ENCODE measurements around the gene COLEC12. TPM values are rescaled to one million over a fixed set of nuclear protein-coding genes. Genes with fewer than 3 reads are reported as not detected.
"Not testable (repeated sequence)": the region's sequence is repeated elsewhere in the genome, so short reads cannot be mapped to it uniquely, and the experiment has no call there.

Gene COLEC12
- total RNA-seq, 1 donor from 2014 or later, result 9.1 TPM

DNA sequence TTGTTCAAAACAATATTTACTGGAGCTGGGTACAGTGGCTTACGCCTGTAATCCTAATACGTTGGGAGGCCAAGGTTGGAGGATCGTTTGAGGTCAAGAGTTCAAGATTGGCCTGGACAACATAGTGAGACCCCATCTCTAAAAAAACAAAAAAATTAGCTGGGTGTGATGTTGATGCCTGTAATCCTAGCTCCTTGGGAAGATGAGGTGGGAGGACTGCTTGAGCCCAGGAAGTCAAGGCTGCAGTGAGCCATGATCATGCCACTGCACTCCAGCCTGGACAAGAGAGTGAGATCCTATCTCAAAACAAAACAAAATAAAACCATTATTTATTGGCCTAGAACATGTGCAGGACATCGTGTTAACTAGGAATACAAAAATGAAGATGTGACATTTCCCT, 77.5 kb downstream of the COLEC12 start:
- ATAC-seq (ENCODE audit: poor library complexity) (no peak), DNase-seq (no peak)
- intact Hi-C loops (cut with DNase I), result no loop called here

DNA sequence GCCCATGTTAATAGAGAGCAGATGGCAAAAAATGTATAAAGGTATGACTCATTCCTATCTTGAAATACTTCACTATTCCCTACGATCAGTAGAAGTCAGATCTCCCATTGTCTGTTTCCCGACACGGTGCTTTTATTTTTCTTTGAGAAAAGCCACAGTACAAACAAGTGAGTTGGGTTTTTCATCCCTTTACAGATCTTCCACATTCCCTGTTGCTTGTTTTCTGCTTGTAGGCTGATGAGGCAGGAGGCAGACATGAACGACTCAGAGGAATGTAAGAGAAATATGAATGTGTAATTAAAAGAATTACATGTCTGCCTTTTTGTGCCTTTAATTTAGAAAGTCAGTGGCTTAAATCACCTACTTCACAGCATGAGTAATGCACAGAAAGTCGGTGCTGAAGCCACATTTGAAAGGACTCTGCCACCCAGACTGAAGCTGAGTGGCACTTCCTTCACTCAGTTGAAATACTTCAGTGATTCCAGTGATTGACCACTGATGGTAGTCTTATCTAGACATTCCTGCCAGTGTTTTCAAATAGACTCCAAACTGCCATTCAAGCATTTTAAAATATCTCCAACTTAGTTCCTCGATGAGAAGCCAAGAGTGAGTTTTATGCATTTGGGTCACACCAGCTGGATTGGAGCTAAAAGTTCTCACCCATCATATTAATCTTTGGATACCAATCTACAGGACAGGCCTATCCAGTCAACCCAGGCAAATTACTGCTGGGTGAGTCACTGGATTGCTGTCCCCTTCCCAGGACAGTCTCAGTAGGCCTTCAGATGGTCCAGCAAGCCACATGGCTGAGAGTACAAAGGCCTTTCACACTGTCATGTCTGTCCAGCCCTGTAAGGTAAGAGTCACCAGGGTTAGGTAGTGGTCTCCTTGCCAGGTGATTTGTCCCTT, 79.0 kb downstream of the COLEC12 start:
- ATAC-seq (ENCODE audit: poor library complexity), result no peak
- intact Hi-C loops (cut with DNase I), result no loop called here

DNA sequence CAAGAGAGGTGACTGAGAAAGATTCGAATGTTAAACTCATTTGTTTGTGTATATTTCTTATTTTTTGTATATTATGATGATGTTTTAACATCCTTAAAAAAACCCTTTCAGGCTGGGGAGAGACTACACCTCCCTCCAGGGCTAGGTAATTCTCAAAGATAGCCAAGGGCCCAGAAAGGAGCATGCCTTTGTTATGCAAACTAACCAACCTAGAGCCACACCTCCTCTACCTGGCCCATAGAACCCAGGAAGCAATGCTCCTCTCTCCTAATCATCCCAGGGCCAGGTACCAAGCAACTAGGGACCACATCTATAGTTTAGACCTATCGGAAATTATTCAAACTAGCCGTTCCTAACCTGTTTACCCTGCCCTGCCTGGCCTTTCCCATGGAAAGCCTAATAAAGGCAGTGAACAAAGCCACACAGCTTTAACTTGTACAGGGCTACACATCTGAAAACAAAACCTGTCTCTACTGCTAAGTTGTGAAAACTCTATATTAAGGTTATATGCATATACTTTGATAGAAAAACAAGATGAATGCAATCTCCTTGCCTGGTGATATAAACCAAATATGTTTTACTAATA, 79.7 kb downstream of the COLEC12 start:
- no peak for ATAC-seq (ENCODE audit: poor library complexity)
- intact Hi-C loops (cut with DNase I), result no loop called here
- no peak for DNase-seq

More for the DNA sequence above, 79.0 kb downstream of the COLEC12 start:
- no peak for DNase-seq

DNA sequence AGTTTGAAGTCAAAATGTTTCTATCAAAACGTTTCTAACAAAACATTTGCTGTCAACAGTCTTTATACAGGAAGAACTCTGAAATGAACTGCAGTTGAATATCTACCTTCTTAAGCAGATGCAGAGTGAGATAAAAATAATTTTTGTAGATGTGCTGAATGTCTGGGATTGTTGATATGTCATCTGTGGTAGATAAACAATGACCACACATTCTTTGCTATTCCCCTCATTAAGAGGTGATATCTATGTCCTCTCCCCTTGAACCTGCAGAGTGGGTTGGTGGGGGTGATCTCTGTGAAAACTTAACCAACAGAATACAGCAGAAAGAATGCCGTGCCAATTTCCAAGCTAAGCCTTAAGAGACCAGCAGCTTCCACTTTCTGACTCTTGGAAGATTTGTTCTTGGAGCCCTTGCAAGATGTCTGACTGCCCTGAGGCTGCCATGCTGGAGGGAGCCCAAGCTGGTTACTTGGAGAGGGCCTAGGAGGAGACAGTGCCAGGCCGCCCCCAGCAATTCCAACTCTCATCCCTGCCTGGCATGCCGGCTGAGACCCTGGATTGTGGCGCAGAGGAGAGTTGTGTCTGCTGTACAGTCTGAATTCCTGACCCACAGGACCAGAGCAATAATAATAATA, 80.8 kb downstream of the COLEC12 start:
- DNase-seq, result no peak
- intact Hi-C loops (cut with DNase I), result no loop called here
- no peak for ATAC-seq (ENCODE audit: poor library complexity)

DNA sequence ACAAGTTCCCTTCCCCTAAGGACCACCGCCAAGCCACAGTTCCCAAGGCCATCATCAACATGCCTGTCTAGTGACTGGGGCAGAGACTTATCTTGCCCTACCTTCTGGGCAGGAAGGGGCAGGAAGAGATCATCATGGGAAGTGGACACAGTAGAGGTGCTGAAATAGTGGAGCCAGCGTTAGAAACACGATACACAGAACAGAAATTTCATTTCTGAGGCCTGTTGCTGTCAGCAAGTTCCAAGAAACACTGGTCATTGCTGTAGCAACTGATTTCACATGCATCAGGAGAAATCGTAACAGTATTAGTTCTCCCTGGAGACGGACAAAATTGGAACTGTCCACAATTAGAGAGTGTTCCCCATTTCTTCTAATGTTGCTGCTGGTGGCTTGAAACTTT, 83.0 kb downstream of the COLEC12 start:
- intact Hi-C loops (cut with DNase I), result no loop called here
- peak; percentile 89 for ATAC-seq (ENCODE audit: poor library complexity)
- DNase-seq, result no peak

DNA sequence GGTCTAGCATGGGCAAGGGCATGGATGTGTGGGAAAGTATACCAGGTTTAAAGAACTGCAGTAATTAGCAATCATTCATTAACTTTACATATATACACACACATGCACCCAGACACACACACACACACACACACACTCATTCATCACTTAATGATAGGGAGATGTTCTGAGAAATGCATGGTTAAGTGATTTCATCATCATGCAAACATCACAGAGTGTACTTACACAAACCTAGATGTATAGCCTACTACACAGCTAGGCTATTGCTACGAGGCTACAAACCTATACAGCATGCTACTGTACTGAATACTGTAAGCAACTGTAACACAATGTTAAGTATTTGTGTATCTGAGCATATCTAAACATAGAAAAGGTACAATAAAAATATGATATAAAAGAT, 83.6 kb downstream of the COLEC12 start:
- intact Hi-C loops (cut with DNase I), result no loop called here
- ATAC-seq (ENCODE audit: poor library complexity) (no peak), DNase-seq (no peak)

DNA sequence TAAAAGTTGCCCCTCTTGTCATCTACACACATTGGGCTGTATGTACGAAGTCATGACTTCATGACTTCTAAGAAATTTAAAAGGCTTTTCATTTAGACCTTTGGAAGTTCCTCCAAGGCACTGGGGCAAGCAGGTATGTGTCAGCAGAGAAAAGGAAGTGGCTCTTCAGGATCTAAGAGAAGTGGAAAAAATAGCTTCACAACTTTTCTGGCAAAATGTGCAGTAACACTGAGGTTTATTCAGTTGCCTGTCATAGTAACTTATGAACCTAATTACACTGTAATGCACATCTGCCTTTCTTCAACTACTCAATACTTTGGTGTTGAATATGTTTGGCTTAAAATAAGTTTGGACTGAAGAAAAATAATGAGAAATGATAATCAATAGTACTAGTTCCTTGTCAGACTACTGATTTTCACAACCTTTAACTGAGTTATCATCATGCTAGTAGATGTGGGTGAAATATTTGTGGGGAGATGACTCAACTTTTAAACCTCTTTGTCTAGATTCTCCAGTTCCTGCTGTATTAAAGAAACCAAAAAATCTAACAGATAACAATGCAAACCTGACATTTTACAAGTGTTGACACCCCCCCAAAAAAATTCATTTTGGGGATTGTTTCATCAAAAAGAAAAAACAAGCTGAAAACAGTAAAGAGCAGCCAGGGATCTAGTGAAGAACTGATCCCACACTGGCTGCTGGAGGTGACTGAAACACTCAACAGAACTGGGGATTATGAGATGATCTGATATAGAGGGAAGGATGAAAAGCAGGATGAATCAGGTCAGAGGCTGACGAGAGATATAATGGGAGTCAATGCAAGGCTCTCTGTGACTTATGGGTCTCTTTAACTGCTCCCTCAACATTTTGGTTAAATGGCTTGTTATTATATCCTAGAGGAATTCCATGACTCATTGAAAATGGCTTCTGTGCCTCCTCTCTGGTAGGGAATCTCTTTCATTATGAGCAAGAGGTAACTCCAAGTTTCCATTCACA, 84.6 kb downstream of the COLEC12 start:
- DNase-seq (no peak), ATAC-seq (ENCODE audit: poor library complexity) (no peak)
- intact Hi-C loops (cut with DNase I), result no loop called here

DNA sequence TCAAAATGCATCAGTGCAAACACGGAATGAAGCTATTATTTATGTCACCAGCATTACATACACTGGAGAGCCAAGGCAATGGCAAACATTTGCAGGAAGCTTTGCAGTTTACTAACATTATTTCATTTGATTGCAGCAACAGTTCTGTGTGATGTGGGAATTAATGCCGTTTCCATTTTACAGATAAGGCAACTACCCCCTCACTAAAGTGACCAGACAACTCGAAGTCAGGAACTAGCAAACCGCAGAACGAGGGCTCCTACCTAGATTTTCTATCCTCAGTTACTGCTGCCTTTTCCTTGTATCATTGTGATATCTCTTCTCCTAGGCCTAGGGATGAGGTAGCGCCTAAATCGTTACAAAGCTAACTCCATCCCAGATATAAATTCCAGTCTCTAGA, 85.5 kb downstream of the COLEC12 start:
- ATAC-seq (ENCODE audit: poor library complexity) (no peak), DNase-seq (no peak)
- intact Hi-C loops (cut with DNase I), result no loop called here

DNA sequence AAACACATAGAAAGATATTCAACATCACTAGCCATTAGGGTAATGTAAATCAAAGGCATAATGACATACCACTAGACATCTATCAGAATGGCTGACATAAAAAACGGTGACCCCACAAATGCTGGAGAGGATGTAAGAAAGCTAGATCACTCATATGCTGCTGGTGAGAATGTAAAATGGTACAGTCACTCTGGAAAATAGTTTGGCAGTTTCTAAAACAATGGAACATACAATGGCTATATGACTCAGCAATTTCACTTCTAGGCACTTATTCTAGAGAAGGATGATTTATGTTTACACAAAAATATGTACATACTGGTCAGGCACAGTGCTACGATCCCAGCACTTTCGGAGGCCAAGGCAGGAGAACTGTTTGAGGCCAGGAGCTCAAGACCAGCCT, 87.3 kb downstream of the COLEC12 start:
- DNase-seq (no peak), ATAC-seq (ENCODE audit: poor library complexity) (no peak)
- intact Hi-C loops (cut with DNase I), result no loop called here

DNA sequence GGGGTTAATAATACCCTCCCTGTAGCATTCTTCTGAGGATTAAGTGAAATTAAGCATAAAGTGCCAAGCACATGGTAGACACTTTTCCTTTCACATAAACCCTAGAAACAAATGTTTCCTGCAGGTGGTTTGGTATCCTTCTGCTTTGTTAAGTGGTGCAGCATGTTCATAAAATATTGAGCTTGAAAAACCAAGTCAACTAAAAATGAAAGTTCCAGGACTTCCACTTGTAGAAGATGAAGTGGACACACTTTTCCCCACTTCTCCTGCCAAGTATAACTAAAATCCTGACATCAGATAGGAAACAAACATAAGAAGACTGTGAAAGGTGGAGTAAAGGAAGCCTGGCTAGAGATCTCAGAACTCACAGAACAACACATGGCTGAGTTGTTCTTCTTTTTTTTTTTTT, 90.5 kb downstream of the COLEC12 start:
- intact Hi-C loops (cut with DNase I), result no loop called here
- DNase-seq (no peak), ATAC-seq (ENCODE audit: poor library complexity) (no peak)

DNA sequence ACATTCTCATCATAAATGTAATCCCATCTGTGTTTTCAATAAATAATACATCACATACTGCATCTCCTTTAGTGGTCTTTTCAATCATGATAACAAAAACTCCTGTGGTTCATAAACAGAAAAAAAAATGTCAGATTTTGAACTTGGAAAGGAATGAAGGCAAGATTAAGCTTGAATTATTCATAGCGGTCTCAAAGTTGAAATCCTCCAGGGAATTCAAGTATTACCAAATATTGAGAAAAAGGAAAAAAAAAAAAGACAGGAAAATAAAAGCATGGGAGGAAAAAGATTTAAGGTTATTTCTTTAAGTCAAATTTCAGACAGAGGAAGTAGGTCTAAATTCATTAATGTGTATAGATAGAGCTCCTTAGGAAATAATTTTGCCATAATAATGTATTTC, 92.1 kb downstream of the COLEC12 start:
- ATAC-seq (ENCODE audit: poor library complexity) (no peak), DNase-seq (no peak)
- intact Hi-C loops (cut with DNase I), result no loop called here

DNA sequence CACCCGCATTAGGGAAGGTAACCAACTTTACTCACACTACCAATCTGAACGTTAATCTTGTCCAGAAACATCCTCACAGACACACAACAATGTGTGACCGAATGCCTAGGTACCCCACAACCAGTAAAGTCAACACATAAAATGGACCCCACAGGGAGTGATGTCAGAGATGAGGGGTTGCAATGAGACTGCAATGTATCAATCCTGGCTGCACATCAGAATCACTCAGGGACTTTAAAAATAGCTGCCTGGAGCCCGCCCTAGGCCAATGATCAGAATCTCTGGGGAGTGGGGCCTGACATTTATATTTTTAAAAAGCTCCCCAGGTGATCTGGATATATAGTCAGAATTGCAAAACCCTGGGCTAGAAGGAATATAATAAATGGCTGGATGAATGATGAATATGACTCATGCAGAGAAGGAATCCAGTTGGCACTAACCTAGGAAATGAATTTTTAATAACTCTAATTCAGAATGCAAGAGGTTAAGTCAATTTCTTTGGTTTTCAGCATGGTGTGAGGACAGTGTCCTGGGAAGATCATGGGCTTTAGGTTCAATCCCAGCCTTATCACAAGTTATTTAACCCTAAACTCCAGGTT, 92.8 kb downstream of the COLEC12 start:
- intact Hi-C loops (cut with DNase I), result no loop called here
- DNase-seq (no peak), ATAC-seq (ENCODE audit: poor library complexity) (no peak)

DNA sequence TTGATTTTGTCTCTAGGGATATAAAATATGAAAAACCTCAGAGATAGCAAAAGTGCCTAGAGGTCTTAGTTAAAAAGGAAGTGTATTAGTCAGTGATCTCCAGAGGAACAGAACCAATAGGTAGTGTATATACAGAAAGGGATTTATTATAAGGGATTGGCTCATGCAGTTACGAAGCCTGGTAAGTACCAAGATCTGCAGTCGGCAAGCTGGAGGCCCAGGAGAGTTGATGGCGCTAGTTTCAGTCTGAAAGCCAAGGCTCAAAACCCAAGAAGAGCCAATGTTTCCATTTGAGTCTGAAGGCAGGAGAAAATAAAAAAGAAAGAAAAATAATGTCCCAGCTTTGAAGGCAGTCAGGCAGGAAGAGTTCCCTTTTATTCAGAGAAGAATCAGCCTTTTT, 93.3 kb downstream of the COLEC12 start:
- ATAC-seq (ENCODE audit: poor library complexity) (no peak), DNase-seq (no peak)
- intact Hi-C loops (cut with DNase I), result no loop called here

DNA sequence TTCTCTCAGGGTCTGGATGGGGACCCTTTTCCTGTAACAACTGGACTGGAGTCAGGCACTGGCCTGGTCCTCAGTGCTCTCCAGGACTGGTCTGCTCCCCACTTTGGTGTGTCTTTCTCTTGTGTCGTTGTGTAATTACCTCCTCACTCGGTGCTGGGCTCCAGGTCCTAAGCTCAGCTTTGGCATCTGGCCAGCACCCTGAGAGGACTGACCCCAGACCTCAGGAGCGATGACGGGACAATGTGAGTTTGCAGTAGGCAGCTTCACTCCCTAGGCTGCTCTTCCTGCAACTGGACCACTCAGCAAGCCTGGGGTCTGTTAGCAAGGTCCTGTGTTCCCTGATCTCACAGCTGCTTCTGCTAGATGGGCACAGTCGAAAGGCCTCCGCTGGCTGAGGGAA, 93.8 kb downstream of the COLEC12 start:
- ATAC-seq (ENCODE audit: poor library complexity) (no peak), DNase-seq (no peak)
- intact Hi-C loops (cut with DNase I), result no loop called here

DNA sequence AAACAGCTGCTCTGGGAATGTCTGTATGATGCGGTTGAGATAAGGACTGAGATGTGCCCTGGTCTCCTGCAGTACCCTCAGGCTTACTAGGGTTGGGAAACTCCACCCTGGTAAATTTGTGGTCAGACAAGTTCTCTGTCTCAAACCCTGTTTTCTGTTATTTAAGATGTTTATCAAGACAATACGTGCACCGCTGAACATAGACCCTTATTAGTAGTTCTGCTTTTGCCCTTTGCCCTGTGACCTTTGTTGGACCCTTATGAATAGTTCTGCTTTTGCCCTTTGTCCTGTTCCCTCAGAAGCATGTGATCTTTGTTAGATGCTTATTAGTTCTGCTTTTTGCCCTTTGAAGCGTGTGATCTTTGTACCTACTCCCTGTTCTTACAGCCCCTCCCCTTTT, 95.5 kb downstream of the COLEC12 start:
- intact Hi-C loops (cut with DNase I); DNase-seq; ATAC-seq (ENCODE audit: poor library complexity): not testable (repeated sequence)

DNA sequence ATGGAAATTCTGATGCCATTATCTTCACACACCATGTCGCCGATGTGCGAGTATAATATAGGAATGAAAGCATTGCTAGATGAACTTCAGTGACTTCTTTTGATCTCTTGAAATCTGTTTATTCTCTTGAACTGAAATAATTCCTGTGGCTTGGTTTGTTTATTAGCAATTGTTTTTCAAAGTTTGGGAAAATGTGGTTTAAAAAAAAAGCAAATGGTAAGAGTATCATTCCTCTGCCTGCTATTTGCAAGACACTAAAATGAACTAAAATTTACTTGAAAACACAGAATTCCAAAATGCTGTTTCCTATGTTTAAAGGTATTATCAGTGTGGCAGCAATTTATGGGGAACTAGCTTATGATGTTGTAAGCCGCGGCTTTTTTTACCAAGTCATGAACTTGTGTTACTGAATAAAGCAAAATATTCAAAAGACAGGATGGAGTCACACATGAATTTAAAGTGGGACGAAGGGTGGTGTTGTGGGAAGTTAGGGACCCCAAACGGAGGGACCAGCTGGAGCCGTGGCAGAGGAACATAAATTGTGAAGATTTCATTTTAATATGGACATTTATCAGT, 96.4 kb downstream of the COLEC12 start:
- ATAC-seq (ENCODE audit: poor library complexity), result peak; percentile 36
- intact Hi-C loops (cut with DNase I), result no loop called here

DNA sequence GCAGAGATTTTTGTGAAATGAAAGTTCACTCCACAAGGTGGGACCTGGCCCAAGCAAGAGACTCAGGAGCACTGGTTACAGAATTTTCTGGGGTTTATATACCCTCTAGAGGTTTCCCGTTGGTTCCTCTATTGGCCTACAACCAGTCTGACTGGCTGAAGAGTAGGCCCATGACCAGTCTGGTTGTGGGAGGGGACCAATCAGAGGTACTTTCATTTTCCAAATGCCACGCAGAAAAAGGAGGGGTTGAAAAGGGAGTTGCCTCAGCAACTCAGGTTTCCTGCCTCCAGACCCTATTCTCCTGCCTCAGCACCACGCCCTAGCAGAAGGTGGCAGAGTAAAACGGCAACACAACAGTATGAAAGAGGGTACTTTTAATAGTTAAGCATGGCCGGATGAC, 98.4 kb downstream of the COLEC12 start:
- intact Hi-C loops (cut with DNase I), result no loop called here
- no peak for DNase-seq
- ATAC-seq (ENCODE audit: poor library complexity), result no peak

More for the DNA sequence above, 96.4 kb downstream of the COLEC12 start:
- no peak for DNase-seq

DNA sequence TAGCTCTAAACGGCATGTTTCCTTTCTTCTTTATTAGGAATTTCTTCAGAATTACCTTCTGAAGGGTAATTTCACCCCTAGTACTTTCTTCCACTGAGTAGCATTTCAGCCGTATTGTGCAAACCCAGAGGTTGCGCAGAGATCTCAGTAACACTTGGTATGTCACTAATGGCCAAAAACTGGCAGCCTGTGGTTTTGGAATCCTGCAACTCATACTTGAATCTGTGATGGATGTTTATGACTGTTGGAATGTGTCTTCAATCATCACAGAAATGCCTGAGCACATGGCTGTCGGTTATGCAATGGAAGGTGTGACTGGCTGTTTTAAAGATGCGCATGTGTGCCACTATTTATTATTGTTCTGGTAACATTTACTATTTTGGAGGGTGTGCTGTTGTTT, 100.0 kb downstream of the COLEC12 start:
- ATAC-seq (ENCODE audit: poor library complexity) (no peak), DNase-seq (no peak)
- intact Hi-C loops (cut with DNase I), result no loop called here

All from Right ventricle myocardium superior (tissue), 1 donor.